HG03521 (cell line): Measurements from ENCODE around the gene ZNF503.

ENCODE experiments used
- ATAC-seq: cut with Tn5 transposase; IDR thresholded peaks from one replicate; pipeline ENCODE4 v1.9.1; 2021; ENCODE audit warnings: mild to moderate bottlenecking, moderate library complexity; ENCODE audit not compliant: unreplicated experiment

The ZNF503 gene

GRCh38 chr10:75356484-75356883, 45.1 kb downstream of the ZNF503 start:
- no peak for ATAC-seq

- no peak for ATAC-seq
These were observed 45.9 kb downstream of the ZNF503 start for GRCh38 chr10:75355706-75356105.

GRCh38 chr10:75353183-75353582, 48.4 kb downstream of the ZNF503 start:
- ATAC-seq: no peak

GRCh38 chr10:75352650-75353049, 48.9 kb downstream of the ZNF503 start:
- no peak for ATAC-seq

- no peak for ATAC-seq
These were observed 49.9 kb downstream of the ZNF503 start for GRCh38 chr10:75351637-75352036.

- ATAC-seq: no peak
These were observed 50.8 kb downstream of the ZNF503 start for GRCh38 chr10:75350791-75351190.
